SK-N-MC (cell line): Measurements from ENCODE around the gene PTPRJ.

ENCODE experiments used
- EZH2 ChIP-seq: fragments of 200-600 bp; sonication (generic); IDR thresholded peaks from one replicate; pipeline ENCODE4 v1.6.1; 2017; ENCODE audit warnings: antibody characterized with exemption
- POLR2AphosphoS5 ChIP-seq: IDR thresholded peaks from 2 replicates; pipeline ENCODE4 v1.6.1; 2012; ENCODE audit warnings: mild to moderate bottlenecking, low read depth, low read length, borderline replicate concordance

- TF ChIP-seq EZH2 (no peak), POLR2AphosphoS5 (no peak)
These were observed 76.2 kb downstream of the PTPRJ start for GRCh38 chr11:48056325-48057183.
